ENCODE measurements around the gene PDIA6.

DNA sequence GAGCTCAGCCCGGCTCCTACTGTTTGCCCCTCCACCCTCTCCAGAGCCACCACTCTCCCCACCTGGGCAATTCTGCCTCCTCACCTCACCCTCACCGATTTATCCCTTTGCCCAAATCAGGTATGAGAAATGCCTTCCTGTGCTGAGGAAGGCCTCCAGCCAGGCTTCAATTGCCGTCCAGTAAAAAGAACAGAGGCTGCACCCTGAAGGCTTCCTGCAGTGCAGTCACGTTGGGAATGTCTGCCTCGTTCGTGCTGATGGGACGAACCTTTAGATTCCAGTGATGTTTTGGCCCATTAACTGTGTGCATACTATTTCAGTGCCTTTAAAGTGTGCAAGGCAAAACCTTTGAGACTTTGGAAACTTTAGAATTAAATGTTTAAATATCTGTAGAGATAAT is 57.0 kb downstream of the PDIA6 start:
- TF ChIP-seq, protein P1, sequence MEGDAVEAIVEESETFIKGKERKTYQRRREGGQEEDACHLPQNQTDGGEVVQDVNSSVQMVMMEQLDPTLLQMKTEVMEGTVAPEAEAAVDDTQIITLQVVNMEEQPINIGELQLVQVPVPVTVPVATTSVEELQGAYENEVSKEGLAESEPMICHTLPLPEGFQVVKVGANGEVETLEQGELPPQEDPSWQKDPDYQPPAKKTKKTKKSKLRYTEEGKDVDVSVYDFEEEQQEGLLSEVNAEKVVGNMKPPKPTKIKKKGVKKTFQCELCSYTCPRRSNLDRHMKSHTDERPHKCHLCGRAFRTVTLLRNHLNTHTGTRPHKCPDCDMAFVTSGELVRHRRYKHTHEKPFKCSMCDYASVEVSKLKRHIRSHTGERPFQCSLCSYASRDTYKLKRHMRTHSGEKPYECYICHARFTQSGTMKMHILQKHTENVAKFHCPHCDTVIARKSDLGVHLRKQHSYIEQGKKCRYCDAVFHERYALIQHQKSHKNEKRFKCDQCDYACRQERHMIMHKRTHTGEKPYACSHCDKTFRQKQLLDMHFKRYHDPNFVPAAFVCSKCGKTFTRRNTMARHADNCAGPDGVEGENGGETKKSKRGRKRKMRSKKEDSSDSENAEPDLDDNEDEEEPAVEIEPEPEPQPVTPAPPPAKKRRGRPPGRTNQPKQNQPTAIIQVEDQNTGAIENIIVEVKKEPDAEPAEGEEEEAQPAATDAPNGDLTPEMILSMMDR (IDR thresholded peaks at IDR 0.05) = no peak
- TF ChIP-seq POLR2A (IDR thresholded peaks at IDR 0.05) = no peak
